Gastroesophageal sphincter (tissue), 4 donors: ENCODE data around the gene FIGN. TPM values are rescaled to one million over a fixed set of nuclear protein-coding genes. Genes with fewer than 3 reads are reported as not detected.

Source experiments
- ATAC-seq: fragments of 150-250 bp; one replicate; pipeline ENCODE4 v1.9.1; 2016; ENCODE audit warnings: mild to moderate bottlenecking, moderate library complexity
- H3K27ac ChIP-seq, 4 donors: fragments of 200-600 bp; sonication (generic) in 3 of 4; 1 replicate in 3 of 4; 2 replicates in 1 of 4; pipeline ENCODE4 v1.5.1; 2016 to 2019
- H3K27me3 ChIP-seq: fragments of 200-600 bp; sonication (generic); one replicate; pipeline ENCODE4 v1.5.1; 2019
- H3K36me3 ChIP-seq, 2 donors: fragments of 200-600 bp; sonication (generic); one replicate each; pipeline ENCODE4 v1.5.1; 2019; ENCODE audit warnings: control low read depth in 1 of 2
- H3K4me1 ChIP-seq, 3 donors: fragments of 200-600 bp; sonication (generic); 1 replicate in 2 of 3; 2 replicates in 1 of 3; pipeline ENCODE4 v1.5.1; 2016 to 2019; ENCODE audit warnings: control low read depth in 2 of 3
- H3K4me3 ChIP-seq, 2 donors: fragments of 200-600 bp; sonication (generic); one replicate each; pipeline ENCODE4 v1.5.1; 2019; ENCODE audit warnings: mild to moderate bottlenecking in 1 of 2, moderate library complexity in 1 of 2
- H3K9me3 ChIP-seq, 3 donors: fragments of 200-600 bp; sonication (generic); one replicate each; pipeline ENCODE4 v1.5.1; 2017 to 2019; ENCODE audit warnings: control low read depth in 2 of 3
- CTCF ChIP-seq, 4 experiments: fragments of 200-600 bp in 2 of 4; fragments of 450-650 bp in 2 of 4; sonication (generic) in 1 of 4; IDR thresholded peaks; one replicate each; pipeline ENCODE4 v1.5.1; 2017 to 2019; ENCODE audit warnings: antibody characterized with exemption in 4 of 4, mild to moderate bottlenecking in 2 of 4, moderate library complexity in 2 of 4
- EP300 ChIP-seq: sonication (generic); formaldehyde crosslinking; IDR thresholded peaks from one replicate; pipeline ENCODE4 v1.6.1; 2017; ENCODE audit warnings: antibody characterized with exemption, mild to moderate bottlenecking
- POLR2A ChIP-seq, 2 donors: fragments of 450-650 bp; IDR thresholded peaks; one replicate each; pipeline ENCODE4 v1.6.1; 2017; ENCODE audit warnings: antibody characterized with exemption in 2 of 2, mild to moderate bottlenecking in 2 of 2, moderate library complexity in 1 of 2
- POLR2AphosphoS5 ChIP-seq: sonication (generic); formaldehyde crosslinking; IDR thresholded peaks from one replicate; pipeline ENCODE4 v1.6.1; 2017; ENCODE audit warnings: antibody characterized with exemption
- WGBS, 2 donors: methylation state at CpG; one replicate each; pipeline ENCODE4 v1.1.5; 2018; ENCODE audit warnings: low coverage in 1 of 2; 5-methylcytosine and 5-hydroxymethylcytosine counted together
- total RNA-seq, 4 donors: library from RNA; depleted of rRNA; stranded (reverse); fragments of >200 nt; gene quantifications; one replicate each; pipeline ENCODE4 v1.1.0, GENCODE V29; 2016

The FIGN gene
- total RNA-seq, 4 donors from 2014 or later, result 5.0 to 17.5 (median 10.2) TPM

GRCh38 chr2:163741435-163741834, 5.6 kb upstream of the FIGN start:
- H3K36me3 ChIP-seq, result no peaks in the 10 kb centered on the region
- H3K27ac ChIP-seq, result no peak overlapping the region
- TF ChIP-seq POLR2AphosphoS5 (no peak), EP300 (no peak), POLR2A (IDR thresholded peaks at IDR 0.05) (no peak), CTCF (IDR thresholded peaks at IDR 0.05) (no peak)
- WGBS, 2 donors, result 84 to 91% methylated on average over 5 of the region's 5 CpGs
- H3K9me3 ChIP-seq, result no peaks in the 10 kb centered on the region
- ATAC-seq, result no peak
- H3K4me3 ChIP-seq, result no peak overlapping the region
- no peaks in the 10 kb centered on the region for H3K27me3 ChIP-seq
- H3K4me1 ChIP-seq, result peaks cover 0 to 8% (median 0%) of the 10 kb centered on the region in 3 donors

GRCh38 chr2:163737563-163737962, 1.8 kb upstream of the FIGN start:
- Histone ChIP-seq H3K36me3 (no peaks in the 10 kb centered on the region), H3K27me3 (no peaks in the 10 kb centered on the region), H3K9me3 (no peaks in the 10 kb centered on the region), H3K4me3 (no peak overlapping the region), H3K4me1 (peaks cover 0 to 8% (median 0%) of the 10 kb centered on the region in 3 donors), H3K27ac (peak overlapping the region in 2 of 4 donors; percentile 92 to 95)
- WGBS, 2 donors, result 79 to 86% methylated on average over 2 of the region's 2 CpGs
- ATAC-seq, result no peak
- no peak for TF ChIP-seq POLR2AphosphoS5
- TF ChIP-seq EP300, result no peak
- TF ChIP-seq POLR2A (IDR thresholded peaks at IDR 0.05), result no peak
- TF ChIP-seq CTCF (IDR thresholded peaks at IDR 0.05), result no peak

- no peaks in the 10 kb centered on the region for H3K36me3 ChIP-seq
- H3K27me3 ChIP-seq, result no peaks in the 10 kb centered on the region
- ATAC-seq, result no peak
- WGBS, 2 donors, result 39 to 74% methylated on average over 4 to 5 of the region's 5 CpGs
- H3K4me3 ChIP-seq, result peak overlapping the region; percentile 63 to 77
- no peaks in the 10 kb centered on the region for H3K9me3 ChIP-seq
- peak overlapping the region in 3 of 4 donors; percentile 92 to 97 (median 95) for H3K27ac ChIP-seq
- no peak for TF ChIP-seq POLR2A (IDR thresholded peaks at IDR 0.05)
- no peak for TF ChIP-seq EP300
- TF ChIP-seq POLR2AphosphoS5, result no peak
- no peak for TF ChIP-seq CTCF (IDR thresholded peaks at IDR 0.05)
- peaks cover 0 to 8% (median 0%) of the 10 kb centered on the region in 3 donors for H3K4me1 ChIP-seq
Observed at GRCh38 chr2:163737190-163737439, 1.3 kb upstream of the FIGN start.

GRCh38 chr2:163736433-163737189, 803 bp upstream of the FIGN start:
- Histone ChIP-seq H3K36me3 (no peaks in the 10 kb centered on the region), H3K27me3 (no peaks in the 10 kb centered on the region), H3K4me3 (peak overlapping the region; percentile 63 to 77), H3K4me1 (peaks cover 0 to 9% (median 0%) of the 10 kb centered on the region in 3 donors), H3K9me3 (no peaks in the 10 kb centered on the region), H3K27ac (peak overlapping the region; percentile 86 to 97 (median 94))
- 33% methylated on average over 1 of the region's 54 CpGs; no CpG with 5 or more reads in 1 of the 2 donors for WGBS, 2 donors
- peak; percentile 59 for ATAC-seq
- TF ChIP-seq CTCF (IDR thresholded peaks at IDR 0.05) (peak in 1 of 4 experiments; percentile 38), POLR2AphosphoS5 (no peak)
